HUES6 (cell line): ENCODE results near the gene PIGL.

Experiments used
- H3K27ac ChIP-seq: 2 replicates; pipeline ENCODE4 v1.7.0; 2013; ENCODE audit warnings: low read depth, mild to moderate bottlenecking, low read length, inconsistent platforms
- H3K27me3 ChIP-seq: 2 replicates; pipeline ENCODE4 v1.6.1; 2013; ENCODE audit warnings: low read length; ENCODE audit not compliant: control insufficient read depth, insufficient read depth
- H3K36me3 ChIP-seq: 2 replicates; pipeline ENCODE4 v1.6.1; 2013; ENCODE audit warnings: low read length; ENCODE audit not compliant: control insufficient read depth, insufficient read depth
- H3K4me1 ChIP-seq: 2 replicates; pipeline ENCODE4 v1.6.1; 2013; ENCODE audit warnings: low read length; ENCODE audit not compliant: control insufficient read depth, insufficient read depth
- H3K4me3 ChIP-seq: 2 replicates; pipeline ENCODE4 v1.5.1; 2013; ENCODE audit warnings: low read depth, low read length
- H3K9ac ChIP-seq: one replicate; pipeline ENCODE4 v1.6.1; 2013; ENCODE audit warnings: mild to moderate bottlenecking, low read length
- H3K9me3 ChIP-seq: 2 replicates; pipeline ENCODE4 v1.6.1; 2013; ENCODE audit warnings: low read depth, low read length; ENCODE audit not compliant: control insufficient read depth, insufficient read depth

PIGL gene

DNA sequence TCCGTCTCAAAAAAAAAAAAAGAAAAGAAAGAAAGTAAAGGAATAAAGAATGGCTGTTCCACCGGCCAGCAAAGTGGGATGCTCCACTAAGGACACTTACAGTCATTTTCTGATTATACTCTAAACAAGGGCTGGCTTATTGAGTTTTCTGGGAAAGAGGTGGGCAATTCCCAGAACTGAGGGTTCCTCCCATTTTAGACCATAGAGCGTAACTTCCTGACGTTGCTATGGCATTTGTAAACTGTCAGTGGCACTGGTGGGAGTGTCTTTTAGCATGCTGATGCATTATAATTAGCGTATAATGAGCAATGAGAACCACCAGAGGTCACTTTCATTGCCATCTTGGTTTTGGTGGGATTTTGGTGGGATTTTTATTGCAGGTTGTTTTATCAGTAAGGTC lies 58.0 kb downstream of the PIGL start:
- Histone ChIP-seq H3K4me1 (no peaks in the 10 kb centered on the region), H3K9ac (no peak overlapping the region), H3K4me3 (no peak overlapping the region), H3K9me3 (peaks cover 12% of the 10 kb centered on the region), H3K27me3 (no peaks in the 10 kb centered on the region), H3K27ac (no peak overlapping the region), H3K36me3 (peaks cover 9% of the 10 kb centered on the region; the same call in 1 of the 2 replicates)

DNA sequence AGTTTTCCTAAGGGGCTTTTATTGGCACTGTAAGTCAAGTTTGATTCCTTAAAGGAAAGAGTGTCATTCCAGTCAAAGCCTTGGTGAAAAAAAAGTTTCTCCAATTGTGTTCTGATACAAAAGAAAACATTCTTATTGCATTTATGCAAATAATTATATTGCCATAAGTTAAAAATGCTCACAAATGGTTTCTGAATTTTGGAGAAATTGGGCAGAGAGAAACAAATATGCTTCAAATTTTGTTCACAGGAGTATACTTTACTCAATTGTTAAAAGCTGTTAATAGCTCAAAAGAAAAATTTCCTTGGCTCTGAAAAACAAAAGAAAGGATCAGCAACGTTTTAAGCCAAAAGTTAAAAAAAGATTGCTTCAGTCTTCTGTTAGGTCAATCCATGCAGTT lies 60.2 kb downstream of the PIGL start:
- H3K4me3 ChIP-seq, result no peak overlapping the region
- H3K9me3 ChIP-seq, result peaks cover 12% of the 10 kb centered on the region
- peaks cover 11% of the 10 kb centered on the region; the same call in 1 of the 2 replicates for H3K36me3 ChIP-seq
- no peaks in the 10 kb centered on the region for H3K27me3 ChIP-seq
- H3K9ac ChIP-seq, result no peak overlapping the region
- H3K4me1 ChIP-seq, result no peaks in the 10 kb centered on the region; the same call in 1 of the 2 replicates
- no peak overlapping the region for H3K27ac ChIP-seq

DNA sequence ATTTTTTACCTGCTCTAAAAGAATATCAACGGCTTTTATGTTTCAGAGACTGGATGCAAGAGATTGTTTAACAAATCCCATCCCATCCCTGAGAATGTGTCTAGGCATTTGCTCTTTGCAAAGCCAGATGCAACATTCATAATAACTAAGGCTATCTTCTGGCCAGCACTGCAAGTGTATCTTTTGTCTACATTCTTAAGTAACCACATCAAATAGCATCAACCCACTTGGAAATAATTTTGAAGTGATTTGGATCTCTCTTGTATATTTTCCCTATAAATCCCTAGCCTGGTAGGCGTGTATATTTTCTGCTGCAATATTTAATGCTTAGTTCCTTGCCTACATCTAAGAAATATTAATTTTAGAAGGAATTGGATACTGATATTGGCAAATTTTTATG lies 64.3 kb downstream of the PIGL start:
- peaks cover 2% of the 10 kb centered on the region; the same call in 1 of the 2 replicates for H3K27me3 ChIP-seq
- peaks cover 12% of the 10 kb centered on the region for H3K9me3 ChIP-seq
- peaks cover 11% of the 10 kb centered on the region; the same call in 1 of the 2 replicates for H3K36me3 ChIP-seq
- no peak overlapping the region for H3K4me3 ChIP-seq
- no peak overlapping the region for H3K9ac ChIP-seq
- H3K27ac ChIP-seq, result no peak overlapping the region
- H3K4me1 ChIP-seq, result peaks cover 7% of the 10 kb centered on the region

DNA sequence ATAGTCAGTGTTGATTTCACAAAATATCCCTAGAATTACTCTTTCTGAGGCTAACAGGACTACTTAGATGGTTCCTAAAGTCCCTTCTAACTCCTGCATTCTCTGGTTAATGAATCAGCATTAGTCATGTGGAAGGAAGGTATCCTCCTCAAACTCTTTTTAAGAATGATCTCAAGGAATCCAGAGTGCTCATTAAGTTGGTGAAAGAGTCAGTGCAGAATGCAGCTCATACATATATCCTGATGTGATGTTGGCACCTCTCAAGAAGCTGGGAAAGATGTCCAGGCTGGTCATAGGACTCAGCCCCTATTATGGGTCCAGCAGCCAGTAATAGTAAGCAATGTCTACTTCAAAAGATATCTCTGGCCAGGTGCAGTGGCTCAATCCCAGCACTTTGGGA lies 65.5 kb downstream of the PIGL start:
- H3K9ac ChIP-seq, result no peak overlapping the region
- H3K4me1 ChIP-seq, result peaks cover 14% of the 10 kb centered on the region
- peaks cover 2% of the 10 kb centered on the region; the same call in 1 of the 2 replicates for H3K9me3 ChIP-seq
- H3K4me3 ChIP-seq, result no peak overlapping the region
- H3K27me3 ChIP-seq, result peaks cover 8% of the 10 kb centered on the region
- H3K36me3 ChIP-seq, result peaks cover 11% of the 10 kb centered on the region; the same call in 1 of the 2 replicates
- H3K27ac ChIP-seq, result no peak overlapping the region

DNA sequence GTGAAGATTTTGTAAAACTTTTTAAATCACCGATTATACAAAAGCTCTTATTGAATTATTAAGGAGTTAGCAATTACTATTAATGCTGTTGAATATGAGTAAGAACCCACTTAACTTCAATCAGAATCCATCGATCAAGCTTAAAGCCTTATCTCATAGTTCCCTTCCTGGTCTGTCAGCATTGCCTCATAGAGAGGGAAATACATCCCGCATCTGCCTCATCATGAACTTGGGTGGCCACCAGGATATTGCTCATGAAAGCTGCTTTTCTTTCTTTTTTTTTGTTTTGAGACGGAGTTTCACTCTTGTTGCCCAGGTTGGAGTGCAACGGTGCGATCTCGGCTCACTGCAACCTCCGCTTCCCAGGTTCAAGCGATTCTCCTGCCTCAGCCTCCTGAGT lies 66.7 kb downstream of the PIGL start:
- Histone ChIP-seq H3K9me3 (no peaks in the 10 kb centered on the region), H3K9ac (no peak overlapping the region), H3K27ac (no peak overlapping the region), H3K27me3 (peaks cover 8% of the 10 kb centered on the region), H3K4me3 (no peak overlapping the region), H3K4me1 (peaks cover 14% of the 10 kb centered on the region), H3K36me3 (peaks cover 8% of the 10 kb centered on the region; the same call in 1 of the 2 replicates)

DNA sequence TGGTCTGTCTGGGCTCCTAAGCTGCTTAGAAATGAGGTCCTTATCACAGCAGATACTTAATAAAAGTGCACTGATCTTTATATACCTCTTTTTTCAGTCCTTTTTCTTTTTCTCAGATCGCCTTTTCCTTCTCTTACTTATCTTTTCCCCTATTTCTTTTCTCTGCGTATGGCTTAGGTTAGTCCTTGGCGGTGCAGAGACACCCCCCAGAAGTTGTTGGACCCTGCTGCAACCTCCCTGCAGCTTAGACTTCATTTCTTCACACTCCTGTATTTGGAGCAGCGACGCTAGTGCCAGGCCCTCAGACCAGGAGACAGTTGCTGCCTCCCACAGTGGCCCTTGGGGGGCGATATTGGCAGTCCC lies 68.6 kb downstream of the PIGL start:
- Histone ChIP-seq H3K4me1 (peaks cover 14% of the 10 kb centered on the region), H3K27me3 (peaks cover 8% of the 10 kb centered on the region), H3K36me3 (no peaks in the 10 kb centered on the region), H3K9ac (peak overlapping the region; percentile 60), H3K9me3 (no peaks in the 10 kb centered on the region), H3K4me3 (no peak overlapping the region), H3K27ac (no peak overlapping the region)

DNA sequence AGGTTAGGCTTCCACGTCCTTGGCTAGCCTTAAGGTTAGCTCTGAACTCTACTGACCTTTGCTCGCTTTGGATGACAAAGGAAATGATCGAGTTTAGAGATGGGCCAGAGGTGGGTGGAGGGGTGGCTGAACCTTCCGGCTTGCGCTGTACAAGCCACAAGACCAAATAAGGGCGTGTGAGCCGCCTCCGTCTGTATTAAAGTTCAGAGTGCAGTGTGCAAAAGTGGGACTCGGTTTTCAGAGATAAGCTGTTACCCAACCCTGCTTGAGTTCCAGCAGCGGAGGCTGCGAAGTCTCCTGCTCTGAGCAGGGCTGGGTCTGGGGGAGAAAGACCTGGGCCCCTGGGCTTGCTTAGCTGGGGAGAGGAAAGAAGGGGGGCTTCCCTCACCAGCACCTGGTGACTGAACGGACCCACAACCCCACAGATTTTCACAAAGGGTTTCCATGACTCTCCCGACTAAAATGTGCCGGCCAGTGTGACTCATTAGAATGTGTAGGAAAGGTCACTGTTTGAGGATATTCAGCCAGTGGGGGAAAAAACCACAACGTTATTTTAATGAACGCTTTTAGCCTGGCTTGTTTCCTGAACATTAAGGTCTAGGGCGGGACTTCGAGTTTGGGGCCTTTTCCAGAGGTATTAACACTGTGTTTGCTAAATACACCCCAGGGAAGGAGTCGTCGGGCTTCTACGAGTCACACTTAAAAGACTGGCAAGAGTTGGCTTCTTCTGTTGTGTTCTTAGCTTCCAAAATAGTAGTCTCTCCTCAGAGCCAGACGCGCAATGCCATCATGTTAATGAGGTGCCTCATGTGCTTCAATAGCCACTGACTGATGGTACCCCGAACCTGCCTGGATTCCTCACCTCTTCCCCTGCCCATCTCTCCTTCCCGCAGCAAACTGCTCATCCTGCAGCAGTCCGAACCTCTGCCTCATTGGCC lies 69.3 kb downstream of the PIGL start:
- Histone ChIP-seq H3K27me3 (peaks cover 8% of the 10 kb centered on the region), H3K36me3 (no peaks in the 10 kb centered on the region), H3K4me1 (peaks cover 14% of the 10 kb centered on the region), H3K27ac (peak overlapping the region; percentile 22; the same call in 1 of the 2 replicates), H3K4me3 (peak overlapping the region; percentile 46), H3K9ac (peak overlapping the region; percentile 60), H3K9me3 (no peaks in the 10 kb centered on the region)

DNA sequence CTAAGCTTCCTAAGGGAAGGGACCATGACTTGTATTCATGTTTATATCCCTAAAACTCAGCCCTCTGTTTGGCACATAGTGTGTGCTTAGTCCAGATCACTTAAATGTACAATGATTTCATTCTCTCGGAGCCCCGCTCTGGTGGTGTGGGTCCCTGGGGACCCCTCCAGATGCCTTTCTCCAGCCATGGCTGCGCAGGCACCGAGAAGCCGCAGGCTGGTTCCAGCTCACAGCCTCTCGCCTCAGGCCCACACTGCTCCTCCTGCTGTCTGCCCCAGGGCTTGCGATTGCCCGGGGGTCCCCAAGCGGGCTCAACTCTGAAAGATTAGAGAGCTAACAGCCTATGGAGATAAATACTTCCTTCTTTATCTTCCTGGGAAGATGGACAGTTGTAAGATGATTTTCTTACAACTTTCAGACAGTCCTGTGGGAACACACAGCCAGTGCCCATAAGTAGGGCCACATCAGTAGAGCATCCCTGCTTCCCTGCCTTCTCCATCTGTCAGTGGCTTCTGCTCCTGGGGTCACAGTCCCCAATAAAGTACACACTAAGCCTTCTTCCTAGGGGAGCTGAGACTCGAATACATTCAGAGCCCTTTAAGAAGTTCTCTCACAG lies 70.0 kb downstream of the PIGL start:
- Histone ChIP-seq H3K9ac (peak overlapping the region; percentile 32), H3K4me1 (peaks cover 14% of the 10 kb centered on the region), H3K36me3 (no peaks in the 10 kb centered on the region), H3K27ac (no peak overlapping the region), H3K9me3 (no peaks in the 10 kb centered on the region), H3K27me3 (peaks cover 8% of the 10 kb centered on the region), H3K4me3 (0 out of 2 replicates have a peak overlapping the region, but pooled peaks have one; percentile 46)

DNA sequence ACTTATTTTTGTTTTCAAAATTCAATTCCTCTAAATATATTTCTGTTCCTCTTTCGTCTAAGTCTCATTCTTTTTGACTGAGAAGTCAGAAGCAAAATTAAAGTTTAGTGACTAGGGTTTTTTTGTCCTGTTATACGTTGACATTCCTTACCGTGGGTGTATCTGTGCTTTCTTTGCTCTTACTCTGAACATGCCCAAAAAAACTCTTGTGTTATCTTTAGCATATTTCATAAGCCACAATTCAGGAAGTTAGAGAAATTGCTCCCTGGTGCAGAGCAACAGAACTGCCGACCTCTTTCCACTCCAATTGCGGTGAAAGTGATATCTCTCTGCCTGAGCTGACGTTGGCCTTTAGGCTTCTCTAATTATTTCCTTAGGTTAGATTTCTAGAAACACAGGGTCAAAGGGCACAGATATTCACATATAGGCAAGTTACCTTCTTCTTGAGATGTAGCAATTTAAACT lies 70.6 kb downstream of the PIGL start:
- Histone ChIP-seq H3K4me3 (no peak overlapping the region), H3K4me1 (peaks cover 14% of the 10 kb centered on the region), H3K9ac (no peak overlapping the region), H3K27ac (no peak overlapping the region), H3K9me3 (no peaks in the 10 kb centered on the region), H3K36me3 (no peaks in the 10 kb centered on the region), H3K27me3 (peaks cover 8% of the 10 kb centered on the region)

DNA sequence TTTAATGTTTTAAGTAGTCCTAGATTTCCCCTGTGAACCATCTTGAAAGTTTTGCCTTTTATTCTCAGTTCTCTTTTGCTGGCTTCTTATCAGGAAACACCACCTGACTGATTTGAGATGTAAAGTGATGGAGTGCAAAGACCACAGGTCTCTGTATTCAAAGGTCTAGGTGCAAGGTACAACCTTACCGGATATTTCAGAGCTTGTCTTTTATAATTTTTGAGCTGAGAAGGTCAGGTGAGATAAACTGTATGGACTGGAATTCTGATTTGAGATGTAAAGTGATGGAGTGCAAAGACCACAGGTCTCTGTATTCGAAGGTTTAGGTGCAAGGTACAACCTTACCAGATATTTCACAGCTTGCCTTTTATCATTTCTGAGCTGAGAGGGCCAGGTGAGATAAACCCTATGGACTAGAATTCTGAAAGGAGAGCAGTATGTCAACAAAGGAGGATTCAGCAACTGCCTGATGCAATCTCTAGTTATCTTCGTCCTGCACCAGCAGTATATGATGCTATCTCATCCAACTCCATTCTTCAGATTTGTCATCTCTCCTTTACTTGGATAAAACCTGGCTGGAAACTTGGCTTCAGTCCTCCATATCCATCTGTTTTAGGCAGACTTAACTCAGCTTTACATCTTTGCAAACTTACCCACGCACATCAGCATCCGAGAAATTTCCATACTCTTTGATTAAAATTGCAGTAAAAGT lies 72.0 kb downstream of the PIGL start:
- Histone ChIP-seq H3K36me3 (no peaks in the 10 kb centered on the region), H3K9ac (no peak overlapping the region), H3K4me1 (peaks cover 14% of the 10 kb centered on the region), H3K4me3 (no peak overlapping the region), H3K27ac (no peak overlapping the region), H3K27me3 (peaks cover 8% of the 10 kb centered on the region), H3K9me3 (no peaks in the 10 kb centered on the region)
